ENCODE measurements around the gene CDH20. TPM values are rescaled to one million over a fixed set of nuclear protein-coding genes. Genes with fewer than 3 reads are reported as not detected.

CDH20 gene
- total RNA-seq, 1 donor from 2014 or later, result 0.63 TPM

DNA sequence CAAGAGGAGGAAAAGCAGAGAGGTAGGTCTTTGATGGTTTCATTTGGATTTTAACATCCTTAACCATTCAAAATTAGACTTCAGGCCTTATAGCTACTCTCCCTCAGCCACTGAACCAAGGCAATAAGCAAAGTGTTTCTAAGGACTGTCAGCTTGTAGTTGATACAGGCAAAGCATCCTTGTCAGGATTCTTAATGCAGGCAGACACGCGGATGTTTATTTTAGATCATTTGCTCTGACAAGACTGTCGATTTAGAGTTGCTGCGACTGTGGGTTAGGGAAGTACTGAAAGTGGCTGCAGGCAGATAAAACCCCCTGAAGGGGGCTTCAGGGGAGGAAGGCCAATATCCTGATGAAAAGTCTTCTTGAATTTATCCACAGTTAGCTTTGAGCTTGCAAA, 46.6 kb downstream of the CDH20 start:
- H3K27ac Mint-ChIP-seq (ENCODE audit: unreplicated experiment), result no peak overlapping the region
- TF ChIP-seq, protein P1, sequence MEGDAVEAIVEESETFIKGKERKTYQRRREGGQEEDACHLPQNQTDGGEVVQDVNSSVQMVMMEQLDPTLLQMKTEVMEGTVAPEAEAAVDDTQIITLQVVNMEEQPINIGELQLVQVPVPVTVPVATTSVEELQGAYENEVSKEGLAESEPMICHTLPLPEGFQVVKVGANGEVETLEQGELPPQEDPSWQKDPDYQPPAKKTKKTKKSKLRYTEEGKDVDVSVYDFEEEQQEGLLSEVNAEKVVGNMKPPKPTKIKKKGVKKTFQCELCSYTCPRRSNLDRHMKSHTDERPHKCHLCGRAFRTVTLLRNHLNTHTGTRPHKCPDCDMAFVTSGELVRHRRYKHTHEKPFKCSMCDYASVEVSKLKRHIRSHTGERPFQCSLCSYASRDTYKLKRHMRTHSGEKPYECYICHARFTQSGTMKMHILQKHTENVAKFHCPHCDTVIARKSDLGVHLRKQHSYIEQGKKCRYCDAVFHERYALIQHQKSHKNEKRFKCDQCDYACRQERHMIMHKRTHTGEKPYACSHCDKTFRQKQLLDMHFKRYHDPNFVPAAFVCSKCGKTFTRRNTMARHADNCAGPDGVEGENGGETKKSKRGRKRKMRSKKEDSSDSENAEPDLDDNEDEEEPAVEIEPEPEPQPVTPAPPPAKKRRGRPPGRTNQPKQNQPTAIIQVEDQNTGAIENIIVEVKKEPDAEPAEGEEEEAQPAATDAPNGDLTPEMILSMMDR (conservative IDR thresholded peaks at IDR 0.05), result no peak
- H3K4me1 Mint-ChIP-seq, result no peaks in the 10 kb centered on the region
- H3K27me3 Mint-ChIP-seq (ENCODE audit: low read depth), result no peaks in the 10 kb centered on the region
- no peaks in the 10 kb centered on the region for H3K9me3 Mint-ChIP-seq
- H3K4me3 Mint-ChIP-seq, result no peak overlapping the region
- DNase-seq (ENCODE audit: low read depth, low spot score), result no peak
- H3K36me3 Mint-ChIP-seq (ENCODE audit: low read depth), result no peaks in the 10 kb centered on the region

DNA sequence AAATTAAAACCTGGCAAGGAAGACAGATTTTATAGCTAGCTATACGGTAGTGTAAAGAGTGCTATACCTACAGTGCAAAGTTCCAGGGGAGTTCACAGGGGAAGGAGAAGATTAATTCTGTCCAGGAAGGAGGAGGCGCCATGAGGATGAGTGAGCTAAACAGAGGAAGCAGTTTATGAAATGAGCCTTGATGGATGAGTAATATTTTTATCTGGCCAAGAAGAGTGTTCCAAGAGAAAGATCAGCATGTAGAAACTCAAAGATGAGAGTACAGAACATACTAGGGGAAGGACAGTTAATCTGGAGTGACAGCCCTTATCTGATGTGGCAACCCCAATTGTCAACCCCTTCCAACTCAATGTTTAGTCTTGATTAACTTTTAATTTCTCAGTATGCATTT, 54.8 kb downstream of the CDH20 start:
- Mint-ChIP-seq H3K27me3 (ENCODE audit: low read depth) (no peaks in the 10 kb centered on the region), H3K36me3 (ENCODE audit: low read depth) (no peaks in the 10 kb centered on the region), H3K9me3 (no peaks in the 10 kb centered on the region), H3K4me1 (no peaks in the 10 kb centered on the region), H3K4me3 (no peak overlapping the region), H3K27ac (ENCODE audit: unreplicated experiment) (no peak overlapping the region)
- TF ChIP-seq, protein P1 (conservative IDR thresholded peaks at IDR 0.05), result no peak
- no peak for DNase-seq (ENCODE audit: low read depth, low spot score)

DNA sequence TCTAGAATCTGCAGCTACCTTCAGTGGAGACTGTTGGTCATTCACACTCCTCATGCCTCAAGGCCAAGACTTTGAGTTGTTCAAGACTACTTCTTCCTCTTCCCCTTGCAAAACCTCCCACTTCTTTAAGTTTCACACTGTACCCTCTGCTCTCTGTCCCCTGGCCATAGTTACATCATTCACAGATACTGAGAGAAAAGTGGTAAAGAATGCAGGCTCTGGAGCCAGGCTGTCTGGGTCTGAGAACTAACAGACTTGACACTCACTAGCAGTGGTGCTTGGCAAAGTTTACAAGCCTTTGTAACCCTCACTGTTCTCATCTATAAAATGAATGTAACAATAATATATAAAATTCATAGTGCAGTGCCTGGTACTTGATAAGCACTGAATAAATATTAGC, 61.8 kb downstream of the CDH20 start:
- DNase-seq (ENCODE audit: low read depth, low spot score), result no peak
- H3K27me3 Mint-ChIP-seq (ENCODE audit: low read depth), result no peaks in the 10 kb centered on the region
- H3K4me3 Mint-ChIP-seq, result no peak overlapping the region
- TF ChIP-seq, protein P1 (conservative IDR thresholded peaks at IDR 0.05), result no peak
- peaks cover 8% of the 10 kb centered on the region for H3K4me1 Mint-ChIP-seq
- no peaks in the 10 kb centered on the region for H3K9me3 Mint-ChIP-seq
- H3K36me3 Mint-ChIP-seq (ENCODE audit: low read depth), result no peaks in the 10 kb centered on the region
- H3K27ac Mint-ChIP-seq (ENCODE audit: unreplicated experiment), result no peak overlapping the region

DNA sequence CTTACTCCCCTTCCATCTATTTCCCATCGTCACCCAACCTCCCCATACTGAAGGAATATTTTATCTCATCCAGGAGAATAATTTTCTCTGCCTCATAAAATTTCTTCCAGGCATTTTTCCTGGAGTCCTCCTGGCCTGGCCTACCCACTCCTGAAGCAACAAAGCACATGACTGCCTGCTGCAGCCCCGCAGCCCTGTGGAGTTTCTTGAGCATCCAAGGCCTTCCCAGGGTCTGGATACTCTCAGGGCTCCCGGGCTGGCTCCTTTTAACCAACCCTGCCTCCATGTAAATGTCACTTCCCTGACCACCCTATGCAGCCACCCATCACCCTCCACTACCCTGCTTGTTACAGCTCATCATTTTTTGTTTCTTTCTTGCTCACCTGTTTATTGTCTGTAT, 64.0 kb downstream of the CDH20 start:
- Mint-ChIP-seq H3K4me1 (peaks cover 21% of the 10 kb centered on the region), H3K36me3 (ENCODE audit: low read depth) (no peaks in the 10 kb centered on the region), H3K9me3 (peaks cover 2% of the 10 kb centered on the region), H3K27me3 (ENCODE audit: low read depth) (no peaks in the 10 kb centered on the region), H3K27ac (ENCODE audit: unreplicated experiment) (no peak overlapping the region), H3K4me3 (no peak overlapping the region)
- TF ChIP-seq, protein P1 (conservative IDR thresholded peaks at IDR 0.05), result no peak
- no peak for DNase-seq (ENCODE audit: low read depth, low spot score)

DNA sequence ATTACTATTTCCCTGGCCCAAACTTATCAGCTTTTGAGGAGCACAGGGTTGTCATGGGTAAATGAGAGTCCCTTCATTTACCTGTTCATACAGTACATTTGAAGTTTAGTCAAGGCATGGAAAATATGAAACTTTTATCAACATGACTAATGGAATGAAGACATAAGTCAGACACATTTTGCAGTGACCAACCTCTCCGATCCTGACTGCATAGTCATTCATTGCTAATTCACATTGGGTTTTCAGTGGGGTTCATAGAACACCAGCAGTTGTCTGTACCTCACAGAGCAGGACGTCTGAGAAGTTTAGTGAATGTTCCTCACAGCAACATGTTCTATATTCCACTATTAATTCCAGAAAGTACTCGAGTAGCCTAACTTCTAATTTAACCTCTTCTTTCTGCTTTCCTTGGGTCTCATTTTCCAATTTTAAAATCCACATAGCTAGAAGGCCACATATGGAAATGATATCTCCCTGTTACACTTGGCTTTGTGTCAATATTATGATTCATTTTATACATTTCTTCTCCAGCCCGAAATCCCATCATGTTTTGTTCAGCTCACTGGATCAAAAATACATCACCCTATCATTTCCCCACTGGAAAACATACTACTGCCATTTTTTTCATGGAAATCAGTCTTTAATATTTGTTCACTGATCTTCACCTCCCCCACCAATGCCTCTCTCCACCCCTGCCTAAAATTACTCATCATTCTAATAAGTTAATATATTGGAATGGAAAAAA, 65.9 kb downstream of the CDH20 start:
- peaks cover 6% of the 10 kb centered on the region for H3K9me3 Mint-ChIP-seq
- H3K27me3 Mint-ChIP-seq (ENCODE audit: low read depth), result no peaks in the 10 kb centered on the region
- no peak overlapping the region for H3K4me3 Mint-ChIP-seq
- H3K36me3 Mint-ChIP-seq (ENCODE audit: low read depth), result no peaks in the 10 kb centered on the region
- H3K4me1 Mint-ChIP-seq, result peaks cover 21% of the 10 kb centered on the region
- DNase-seq (ENCODE audit: low read depth, low spot score), result no peak
- TF ChIP-seq, protein P1 (conservative IDR thresholded peaks at IDR 0.05), result no peak
- no peak overlapping the region for H3K27ac Mint-ChIP-seq (ENCODE audit: unreplicated experiment)

Measured in neural crest cell (in vitro differentiated cells).